Adrenal gland (tissue), 5 donors: Measurements from ENCODE around the gene RHO.

Experiments used
- CTCF ChIP-seq, 6 experiments: fragments of 450-650 bp in 4 of 6; fragments of 200-600 bp in 2 of 6; sonication (generic) in 1 of 6; IDR thresholded peaks; 1 replicate in 5 of 6; 2 replicates in 1 of 6; pipeline versions ENCODE4 v1.5.1 to v1.8.0; 2016 to 2021; ENCODE audit warnings: antibody characterized with exemption in 6 of 6, mild to moderate bottlenecking in 2 of 6, moderate library complexity in 1 of 6
- POLR2A ChIP-seq, 2 donors: fragments of 450-650 bp; IDR thresholded peaks; one replicate each; pipeline ENCODE4 v1.6.1; 2017; ENCODE audit warnings: antibody characterized with exemption in 2 of 2, mild to moderate bottlenecking in 2 of 2, moderate library complexity in 1 of 2
- donor health status: DM: no; HTN: no; CAD: no.

GRCh38 chr3:129492691-129493090, 35.7 kb upstream of the RHO start:
- TF ChIP-seq CTCF (IDR thresholded peaks at IDR 0.05) (no peak), POLR2A (IDR thresholded peaks at IDR 0.05) (no peak)
